NCI-H748 (cell line): ENCODE results near the gene PIK3R6.

ENCODE experiments used
- DNase-seq: peaks from one replicate; lab custom pipeline; 2025; ENCODE audit not compliant: unreplicated experiment; lab: John Stamatoyannopoulos, UW

PIK3R6 gene

GRCh38 chr17:8867361-8867981 lies at the start of gene PIK3R6:
Gene PIK3R6, minus strand, starts transcription at chr17:8867674. Its CDS starts 17,880 bp downstream, at chr17:8849794.
- DNase-seq: no peak

DNA sequence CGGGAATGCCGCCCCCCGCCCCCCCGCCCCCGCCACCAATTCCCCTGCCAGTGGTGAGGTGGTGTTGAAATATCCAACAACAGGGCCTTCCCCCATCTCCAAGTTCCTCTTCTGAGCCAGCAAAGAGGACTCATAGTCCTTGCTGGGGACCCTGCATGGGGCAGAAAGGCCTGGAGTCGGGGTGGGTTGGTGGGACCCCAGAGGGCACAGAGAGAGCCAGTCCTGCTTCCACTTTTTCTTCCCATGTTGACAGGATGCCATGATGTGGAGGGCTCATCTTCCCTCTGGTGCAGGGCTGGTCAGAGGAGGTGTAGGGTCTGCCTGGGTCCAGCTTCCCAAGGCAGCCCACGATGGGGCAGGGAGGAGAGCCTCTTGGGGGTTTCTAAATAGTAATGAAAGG lies 49.0 kb upstream of the PIK3R6 start:
- DNase-seq: no peak

DNA sequence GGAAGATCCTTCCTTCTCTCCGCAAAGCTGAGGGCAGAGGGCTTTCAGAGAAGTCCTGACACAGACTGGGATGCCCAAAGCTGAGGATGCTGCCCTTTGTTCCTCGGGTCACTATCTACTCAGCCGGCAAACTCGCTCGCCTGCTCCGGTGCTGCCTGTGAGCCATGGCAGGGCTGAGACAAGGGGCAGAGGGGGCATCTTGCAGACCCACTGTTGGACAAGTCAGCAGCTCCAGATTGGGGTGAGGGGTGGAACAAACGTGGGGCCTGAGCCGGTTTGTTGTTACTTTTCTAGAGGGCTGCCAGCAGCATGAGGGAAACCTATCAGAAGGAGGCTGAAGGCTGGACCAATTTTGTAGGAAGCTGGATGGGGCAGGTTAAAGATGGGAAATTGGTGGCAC lies 47.1 kb upstream of the PIK3R6 start:
- DNase-seq: no peak

DNA sequence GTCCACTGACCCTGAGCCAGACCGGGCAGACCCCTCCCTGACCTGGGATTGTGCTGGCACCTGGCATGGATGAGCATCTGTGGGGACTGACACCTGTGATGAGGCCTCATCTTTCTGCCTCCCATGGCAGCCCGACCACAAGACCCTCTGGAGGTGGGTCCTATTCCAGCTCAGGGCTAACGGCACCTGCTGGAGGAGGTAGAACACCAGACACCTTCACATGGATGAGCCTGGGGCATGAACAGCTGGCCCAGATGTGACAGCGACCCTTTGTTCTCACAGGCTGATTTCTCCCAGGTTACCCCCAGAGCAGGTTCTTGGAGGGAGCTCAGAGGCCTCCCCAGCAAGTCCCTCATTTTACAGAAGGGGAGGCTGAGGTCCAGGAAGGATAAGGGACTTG lies 46.4 kb upstream of the PIK3R6 start:
- DNase-seq: no peak

- DNase-seq: no peak
These were observed 45.6 kb upstream of the PIK3R6 start for GRCh38 chr17:8913091-8913490.

DNA sequence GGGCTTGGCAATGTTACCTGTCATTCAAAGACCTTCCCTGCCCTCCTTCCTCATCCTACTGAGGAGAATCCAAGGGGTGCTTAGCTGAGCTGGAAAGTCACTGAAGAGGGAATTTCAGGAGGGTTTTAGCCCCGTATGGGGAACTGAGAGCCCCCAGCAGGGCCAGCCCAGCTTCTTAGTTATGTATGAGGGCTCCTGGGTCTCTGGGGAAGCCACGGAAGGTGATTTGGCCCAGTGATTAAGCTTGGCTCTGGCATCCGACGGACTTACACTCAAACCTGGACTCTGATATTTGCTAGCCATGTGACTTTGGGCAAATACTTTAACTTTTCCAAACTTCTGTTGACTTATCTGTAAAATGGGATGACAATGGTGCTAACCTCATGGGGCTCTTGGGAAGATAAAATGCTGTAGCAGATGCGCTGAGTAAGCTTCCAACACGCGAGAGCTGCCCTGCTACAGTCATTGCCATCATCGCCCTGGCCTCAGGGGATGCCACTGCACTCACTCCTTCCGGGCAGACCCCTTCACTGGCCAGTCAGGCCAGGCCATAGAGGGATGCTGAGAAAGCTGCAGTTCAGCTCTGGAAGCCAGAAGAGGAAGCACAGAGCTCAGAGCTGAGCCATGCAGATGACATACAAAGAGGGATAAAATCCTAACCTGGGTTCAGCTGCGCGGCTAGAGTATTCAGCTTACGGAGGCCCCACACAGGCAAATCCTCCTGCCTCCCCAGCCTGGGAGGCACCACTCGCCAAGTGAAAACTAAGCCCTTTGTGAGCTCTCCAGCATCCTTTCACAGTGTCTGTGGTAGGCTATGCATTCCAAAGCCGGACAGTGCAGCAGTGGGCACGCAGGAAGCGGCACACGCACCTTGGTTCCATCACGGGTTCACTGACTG lies 44.9 kb upstream of the PIK3R6 start:
- no peak for DNase-seq

DNA sequence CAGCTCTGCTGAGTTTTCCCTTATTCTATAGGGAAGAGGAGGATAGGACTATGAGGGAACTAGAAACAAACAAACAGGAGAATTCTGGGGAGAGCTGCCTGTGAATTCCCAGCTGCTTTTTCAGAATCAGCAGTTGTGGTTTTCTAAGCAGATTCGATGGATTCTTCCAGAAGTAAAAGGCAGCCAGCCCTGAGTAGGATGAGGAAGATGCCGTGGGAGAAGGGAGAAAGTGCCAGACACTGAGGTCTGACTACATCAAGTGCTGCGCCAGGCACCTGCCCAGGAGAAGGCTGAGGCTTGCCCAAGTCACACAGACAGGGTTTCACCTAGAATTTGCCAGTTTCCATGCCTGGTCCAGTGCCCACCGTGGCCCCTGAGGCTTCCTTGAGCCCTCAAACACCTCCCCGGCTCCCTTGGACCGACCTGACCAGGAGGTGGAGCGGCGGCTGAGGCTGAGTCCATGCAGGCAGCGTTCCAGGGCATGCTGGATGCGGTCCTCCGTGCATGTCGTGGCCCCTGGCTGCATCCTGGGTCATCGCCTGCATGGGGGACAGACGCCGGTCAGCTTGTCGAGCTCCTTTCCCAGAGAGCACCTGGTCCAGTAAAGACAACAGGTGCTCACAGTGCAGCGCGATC lies 43.6 kb upstream of the PIK3R6 start:
- no peak for DNase-seq

- no peak for DNase-seq
These were observed 42.3 kb upstream of the PIK3R6 start for GRCh38 chr17:8909586-8910270.

DNA sequence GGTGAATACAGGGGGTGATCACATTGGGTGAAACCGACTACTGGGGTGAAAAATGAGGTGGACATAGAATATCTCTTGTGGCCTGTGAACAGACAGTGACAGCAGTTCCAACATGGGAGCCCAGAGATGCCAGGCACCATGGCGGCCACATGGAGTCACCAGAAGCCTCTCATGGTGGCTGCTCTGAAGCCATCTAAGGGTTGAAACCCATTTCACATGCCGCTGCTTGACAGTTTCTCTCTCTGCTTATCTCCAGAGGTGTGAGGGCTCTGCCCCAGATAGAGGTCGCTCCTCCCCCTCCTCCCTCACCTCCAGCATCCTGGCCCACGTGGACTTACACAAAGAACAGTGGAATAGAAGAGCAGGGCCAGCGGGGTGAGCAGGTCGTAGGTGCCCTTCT lies 37.9 kb upstream of the PIK3R6 start:
- DNase-seq: no peak

- DNase-seq: no peak
These were observed 37.2 kb upstream of the PIK3R6 start for GRCh38 chr17:8904686-8905085.

DNA sequence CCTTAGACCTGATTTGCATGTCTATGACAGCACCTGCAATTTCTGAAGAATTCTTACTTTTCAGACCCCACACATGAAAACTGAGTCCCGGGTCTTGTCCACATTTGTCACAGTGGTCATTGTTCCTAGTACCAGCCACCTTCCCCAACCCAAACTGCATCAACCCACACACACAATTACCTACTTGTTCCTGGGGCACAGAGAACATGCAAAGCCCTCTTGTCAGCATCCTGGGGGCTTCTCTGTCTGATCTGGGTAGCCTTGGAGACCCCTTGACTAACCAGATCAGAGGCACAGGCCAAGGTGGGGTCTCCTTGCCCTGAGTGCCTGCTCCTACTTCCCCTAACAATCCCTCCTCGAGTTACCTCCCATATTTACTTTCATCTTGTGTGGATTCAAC lies 36.7 kb upstream of the PIK3R6 start:
- no peak for DNase-seq

DNA sequence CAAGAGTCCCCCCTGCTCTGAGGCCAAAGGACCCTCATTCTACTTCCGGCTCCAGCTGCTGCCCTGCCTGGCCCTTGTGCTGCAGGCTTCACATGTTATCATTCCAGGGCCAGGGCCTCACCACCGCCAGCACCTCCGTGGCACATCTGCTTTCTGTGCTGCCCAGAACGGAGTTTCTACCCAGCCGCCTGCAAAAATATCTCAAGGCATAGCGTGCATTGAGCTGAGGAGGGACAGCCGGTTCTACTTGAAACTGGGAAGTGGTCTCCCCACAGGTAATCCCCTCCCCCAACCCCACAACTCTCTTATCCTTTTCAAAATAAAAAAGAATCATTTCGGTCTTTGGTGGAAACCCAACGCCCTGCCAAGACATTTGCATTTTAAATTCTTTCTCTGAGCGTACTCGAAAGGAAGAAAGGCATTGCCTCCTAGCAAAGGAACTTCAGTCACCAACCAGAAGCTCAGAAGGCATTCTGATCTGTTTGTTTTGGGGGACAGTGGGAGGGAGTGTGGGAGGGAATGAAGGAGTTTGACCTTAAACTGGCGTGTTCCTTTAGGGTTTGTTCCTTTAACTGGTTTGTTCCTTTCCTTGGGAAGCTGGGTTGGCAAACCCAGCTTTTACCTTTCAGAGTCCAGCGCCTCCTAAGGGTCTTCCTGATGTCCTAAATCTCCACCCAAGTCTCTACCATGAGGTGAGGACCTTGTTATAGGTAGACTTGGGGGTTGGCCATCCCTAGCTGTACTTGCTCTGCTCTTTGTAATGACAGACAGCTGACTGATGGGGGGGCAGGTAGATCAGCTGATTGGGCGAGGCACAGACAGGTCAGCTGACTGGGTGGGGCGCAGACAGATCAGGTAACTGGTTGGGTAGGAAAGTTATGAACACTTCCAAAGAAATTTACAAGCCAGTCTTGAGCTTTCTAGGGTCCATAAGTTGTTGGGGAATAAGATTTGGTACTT lies 33.4 kb upstream of the PIK3R6 start:
- no peak for DNase-seq

DNA sequence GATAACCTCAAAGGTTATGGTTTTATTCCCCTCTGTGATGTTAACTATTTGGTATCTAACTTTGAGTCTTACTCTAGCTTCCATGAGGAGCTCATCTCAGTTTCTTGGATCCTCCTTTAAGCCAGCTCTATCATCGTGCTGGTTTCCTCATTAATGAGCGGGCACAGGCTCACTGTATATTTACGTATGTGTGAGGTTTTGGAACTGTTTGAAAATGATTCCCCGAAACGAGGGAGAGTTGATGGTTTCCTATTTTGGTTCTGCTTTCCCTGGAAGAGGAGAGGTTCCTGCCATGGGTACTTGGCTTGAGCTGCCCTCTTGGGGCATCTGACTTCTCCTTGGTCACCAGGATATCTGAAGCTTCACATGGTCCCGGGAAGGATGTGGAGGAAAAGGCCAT lies 32.7 kb upstream of the PIK3R6 start:
- DNase-seq: no peak

DNA sequence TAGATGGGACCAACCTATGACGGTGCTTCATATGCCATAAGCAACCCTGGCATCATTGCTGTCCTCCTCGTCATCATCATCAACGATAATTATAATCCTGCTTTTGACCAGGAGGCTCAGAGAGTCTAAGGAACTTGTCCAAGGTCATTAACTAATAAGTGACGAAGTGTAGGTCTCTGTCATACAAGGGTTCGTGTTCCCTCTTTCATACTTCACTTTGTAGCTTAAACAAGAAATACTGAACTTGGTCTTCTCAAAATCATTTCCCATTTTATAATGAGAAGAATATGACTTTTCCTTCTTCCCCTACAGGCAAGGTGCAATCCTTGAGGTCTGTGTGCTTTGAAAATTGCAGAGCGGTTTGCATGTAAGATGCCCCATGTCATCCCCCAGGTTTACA lies 31.2 kb upstream of the PIK3R6 start:
- no peak for DNase-seq

GRCh38 chr17:8898126-8898525 lies 30.7 kb upstream of the PIK3R6 start:
- DNase-seq: no peak

GRCh38 chr17:8896641-8897635 lies 29.5 kb upstream of the PIK3R6 start:
- DNase-seq: no peak

DNA sequence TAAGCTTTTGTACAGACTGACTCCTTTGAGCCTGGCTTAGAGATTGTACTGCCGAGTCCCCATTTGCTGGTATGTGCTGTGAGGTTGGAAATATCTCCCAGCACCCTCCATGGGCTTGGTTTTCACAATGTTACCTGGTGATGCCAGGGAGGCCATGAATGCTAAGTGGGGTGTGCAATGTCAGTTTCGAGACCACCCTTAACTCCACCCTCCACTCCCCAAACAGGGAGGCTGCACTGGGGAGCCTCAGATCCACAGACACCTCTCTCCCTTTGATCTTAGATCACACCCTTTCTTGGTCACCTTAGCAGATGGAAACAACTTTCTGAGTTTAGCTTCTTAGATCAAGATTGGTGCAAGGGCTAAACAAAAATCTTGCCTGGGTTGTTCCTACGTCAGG lies 28.6 kb upstream of the PIK3R6 start:
- no peak for DNase-seq

- peak; percentile 76 for DNase-seq
These were observed 27.5 kb upstream of the PIK3R6 start for GRCh38 chr17:8894673-8895578.
